Neutrophil (primary cell): ENCODE results near the gene LILRB5.
A peak's percentile ranks its signal among the peaks of the same experiment; 100 is the strongest.

Experiments used
- H3K27ac ChIP-seq: fragments of 200-600 bp; sonication (generic); 2 replicates; pipeline ENCODE4 v1.5.1; 2016; ENCODE audit warnings: mild to moderate bottlenecking, moderate library complexity
- H3K27me3 ChIP-seq: fragments of 200-600 bp; sonication (generic); 2 replicates; pipeline ENCODE4 v1.6.0; 2016; ENCODE audit warnings: mild to moderate bottlenecking
- H3K36me3 ChIP-seq: fragments of 200-600 bp; sonication (generic); 2 replicates; pipeline ENCODE4 v1.5.1; 2017
- H3K4me1 ChIP-seq, 2 experiments: fragments of 200-600 bp in 1 of 2; sonication (generic) in 1 of 2; 1 replicate in 1 of 2; 2 replicates in 1 of 2; pipeline versions ENCODE4 v1.5.1 to v1.6.1; 2013 to 2016; ENCODE audit warnings: low read depth in 1 of 2, low read length in 1 of 2, mild to moderate bottlenecking in 1 of 2, moderate library complexity in 1 of 2; ENCODE audit not compliant: control insufficient read depth in 1 of 2, insufficient read depth in 1 of 2
- H3K4me3 ChIP-seq, 2 experiments: fragments of 200-600 bp in 1 of 2; sonication (generic) in 1 of 2; 1 replicate in 1 of 2; 2 replicates in 1 of 2; pipeline ENCODE4 v1.5.1; 2013 to 2016; ENCODE audit warnings: low read depth in 1 of 2, low read length in 1 of 2, mild to moderate bottlenecking in 1 of 2, moderate library complexity in 1 of 2
- H3K9me3 ChIP-seq: fragments of 200-600 bp; sonication (generic); 2 replicates; pipeline ENCODE4 v1.5.1; 2016
- TF ChIP-seq, protein P1 (sequence below): fragments of 200-600 bp; sonication (generic); IDR thresholded peaks from 2 replicates; pipeline ENCODE4 v1.5.1; 2016; ENCODE audit warnings: antibody characterized with exemption

Gene LILRB5

GRCh38 chr19:54204767-54205468 is 52.2 kb downstream of the LILRB5 start:
- Histone ChIP-seq H3K36me3 (peaks cover 69% of the 10 kb centered on the region), H3K27me3 (no peaks in the 10 kb centered on the region), H3K9me3 (no peaks in the 10 kb centered on the region), H3K4me1 (peaks cover 90 to 92% of the 10 kb centered on the region in 2 experiments), H3K27ac (peak overlapping the region; percentile 93), H3K4me3 (peak overlapping the region; percentile 59 to 87)
- TF ChIP-seq, protein P1, sequence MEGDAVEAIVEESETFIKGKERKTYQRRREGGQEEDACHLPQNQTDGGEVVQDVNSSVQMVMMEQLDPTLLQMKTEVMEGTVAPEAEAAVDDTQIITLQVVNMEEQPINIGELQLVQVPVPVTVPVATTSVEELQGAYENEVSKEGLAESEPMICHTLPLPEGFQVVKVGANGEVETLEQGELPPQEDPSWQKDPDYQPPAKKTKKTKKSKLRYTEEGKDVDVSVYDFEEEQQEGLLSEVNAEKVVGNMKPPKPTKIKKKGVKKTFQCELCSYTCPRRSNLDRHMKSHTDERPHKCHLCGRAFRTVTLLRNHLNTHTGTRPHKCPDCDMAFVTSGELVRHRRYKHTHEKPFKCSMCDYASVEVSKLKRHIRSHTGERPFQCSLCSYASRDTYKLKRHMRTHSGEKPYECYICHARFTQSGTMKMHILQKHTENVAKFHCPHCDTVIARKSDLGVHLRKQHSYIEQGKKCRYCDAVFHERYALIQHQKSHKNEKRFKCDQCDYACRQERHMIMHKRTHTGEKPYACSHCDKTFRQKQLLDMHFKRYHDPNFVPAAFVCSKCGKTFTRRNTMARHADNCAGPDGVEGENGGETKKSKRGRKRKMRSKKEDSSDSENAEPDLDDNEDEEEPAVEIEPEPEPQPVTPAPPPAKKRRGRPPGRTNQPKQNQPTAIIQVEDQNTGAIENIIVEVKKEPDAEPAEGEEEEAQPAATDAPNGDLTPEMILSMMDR = no peak

GRCh38 chr19:54203151-54203611 is 53.9 kb downstream of the LILRB5 start:
- H3K4me3 ChIP-seq = peak overlapping the region; percentile 87 to 91
- H3K27me3 ChIP-seq = no peaks in the 10 kb centered on the region
- TF ChIP-seq, protein P1 = no peak
- H3K27ac ChIP-seq = peak overlapping the region; percentile 93
- H3K36me3 ChIP-seq = peaks cover 81% of the 10 kb centered on the region
- H3K9me3 ChIP-seq = no peaks in the 10 kb centered on the region
- H3K4me1 ChIP-seq = peaks cover 79 to 81% of the 10 kb centered on the region in 2 experiments

DNA sequence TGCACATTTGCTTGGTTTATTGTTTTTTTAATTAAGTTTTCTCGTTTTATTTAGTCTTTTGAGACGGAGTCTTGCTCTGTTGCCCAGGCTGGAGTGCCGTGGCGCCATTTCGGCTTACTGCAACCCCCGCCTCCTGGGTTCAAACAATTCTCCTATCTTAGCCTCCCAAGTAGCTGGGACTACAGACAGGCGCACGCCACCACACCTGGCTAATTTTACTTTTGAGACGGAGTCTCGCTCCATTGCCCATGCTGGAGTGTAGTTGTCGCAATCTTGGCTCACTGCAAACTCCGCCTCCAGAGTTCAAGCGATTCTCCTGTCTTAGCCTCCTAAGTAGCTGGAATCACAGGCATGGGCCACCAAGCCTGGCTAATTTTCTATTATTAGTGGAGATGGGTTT is 55.1 kb downstream of the LILRB5 start:
- Histone ChIP-seq H3K36me3 (peaks cover 84% of the 10 kb centered on the region), H3K4me1 (peaks cover 70 to 72% of the 10 kb centered on the region in 2 experiments)

DNA sequence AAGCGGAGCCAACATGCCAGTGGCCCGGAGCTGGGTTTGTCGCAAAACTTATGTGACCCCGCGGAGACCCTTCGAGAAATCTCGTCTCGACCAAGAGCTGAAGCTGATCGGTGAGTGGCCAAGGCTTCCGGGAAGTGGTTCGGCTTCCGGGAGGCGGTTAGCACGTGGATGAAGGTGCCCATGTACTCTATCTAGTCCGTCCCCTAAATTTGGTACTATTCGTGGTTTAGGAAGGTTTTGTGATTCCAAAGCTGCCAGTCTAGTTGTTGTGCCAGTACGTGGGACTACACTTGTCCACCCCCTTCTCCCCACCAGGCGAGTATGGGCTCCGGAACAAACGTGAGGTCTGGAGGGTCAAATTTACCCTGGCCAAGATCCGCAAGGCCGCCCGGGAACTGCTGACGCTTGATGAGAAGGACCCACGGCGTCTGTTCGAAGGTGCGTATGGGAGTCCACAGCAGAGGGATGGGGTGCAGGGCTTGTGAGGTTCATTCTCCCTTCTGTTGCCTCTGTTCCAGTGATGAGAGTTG is 55.8 kb downstream of the LILRB5 start:
- TF ChIP-seq, protein P1 = no peak
- H3K4me1 ChIP-seq = peaks cover 63 to 67% of the 10 kb centered on the region in 2 experiments
- H3K36me3 ChIP-seq = peaks cover 84% of the 10 kb centered on the region
- H3K27ac ChIP-seq = peak overlapping the region; percentile 93
- peak overlapping the region; percentile 87 to 91 for H3K4me3 ChIP-seq
- H3K27me3 ChIP-seq = no peaks in the 10 kb centered on the region
- H3K9me3 ChIP-seq = no peaks in the 10 kb centered on the region

More for the DNA sequence above, 55.1 kb downstream of the LILRB5 start:
- H3K27me3 ChIP-seq = no peaks in the 10 kb centered on the region
- no peaks in the 10 kb centered on the region for H3K9me3 ChIP-seq
- TF ChIP-seq, protein P1 = no peak
- H3K4me3 ChIP-seq = peak overlapping the region; percentile 87 to 91
- H3K27ac ChIP-seq = peak overlapping the region; percentile 93
